ENCODE results near the gene SUN5. TPM values are rescaled to one million over a fixed set of nuclear protein-coding genes. Genes with fewer than 3 reads are reported as not detected.

Gene SUN5
- total RNA-seq, 1 experiment from 2014 or later: not detected

DNA sequence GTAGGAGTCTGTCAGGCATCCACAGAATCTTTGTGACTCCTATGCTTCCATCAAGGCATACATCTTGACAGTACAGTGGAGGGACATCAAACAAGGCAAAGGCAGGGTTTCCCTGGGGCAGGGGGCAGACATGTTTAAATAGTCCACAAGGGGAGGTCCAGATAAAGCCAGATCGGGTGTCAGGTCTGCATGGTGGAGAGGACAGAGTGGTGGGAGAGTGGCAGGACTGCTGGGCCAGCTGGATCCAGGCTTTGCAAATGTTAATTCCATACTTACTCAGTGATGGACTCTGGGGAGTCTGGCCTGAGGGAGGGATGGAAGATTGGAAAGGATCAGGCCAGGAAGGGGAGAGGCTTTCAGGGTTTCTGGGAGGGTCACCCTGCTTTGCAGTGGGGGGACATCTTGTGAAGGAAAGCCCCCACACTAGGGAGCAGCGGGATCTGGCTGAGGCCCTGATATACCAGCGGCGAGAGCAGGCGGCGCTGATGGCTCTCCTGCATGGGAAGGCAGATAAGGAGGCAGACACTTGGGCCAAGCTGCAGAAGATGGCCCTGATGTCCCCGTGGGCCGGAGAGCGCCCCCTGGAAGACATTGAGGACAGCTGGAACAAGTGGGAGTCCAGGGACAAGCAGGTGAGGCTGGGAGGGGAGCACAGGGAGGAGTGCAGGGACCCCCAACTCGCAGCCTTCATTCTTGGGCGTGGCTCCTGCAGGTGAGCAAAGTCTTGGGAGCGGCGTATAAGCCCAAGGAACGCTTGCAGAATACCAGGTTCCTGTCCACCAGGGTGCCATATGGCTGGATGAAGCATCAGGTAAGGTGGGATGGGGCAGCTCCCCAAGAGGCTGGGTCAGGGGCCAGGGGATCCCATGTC, 44.6 kb downstream of the SUN5 start (continued):
- TF ChIP-seq, protein P1, sequence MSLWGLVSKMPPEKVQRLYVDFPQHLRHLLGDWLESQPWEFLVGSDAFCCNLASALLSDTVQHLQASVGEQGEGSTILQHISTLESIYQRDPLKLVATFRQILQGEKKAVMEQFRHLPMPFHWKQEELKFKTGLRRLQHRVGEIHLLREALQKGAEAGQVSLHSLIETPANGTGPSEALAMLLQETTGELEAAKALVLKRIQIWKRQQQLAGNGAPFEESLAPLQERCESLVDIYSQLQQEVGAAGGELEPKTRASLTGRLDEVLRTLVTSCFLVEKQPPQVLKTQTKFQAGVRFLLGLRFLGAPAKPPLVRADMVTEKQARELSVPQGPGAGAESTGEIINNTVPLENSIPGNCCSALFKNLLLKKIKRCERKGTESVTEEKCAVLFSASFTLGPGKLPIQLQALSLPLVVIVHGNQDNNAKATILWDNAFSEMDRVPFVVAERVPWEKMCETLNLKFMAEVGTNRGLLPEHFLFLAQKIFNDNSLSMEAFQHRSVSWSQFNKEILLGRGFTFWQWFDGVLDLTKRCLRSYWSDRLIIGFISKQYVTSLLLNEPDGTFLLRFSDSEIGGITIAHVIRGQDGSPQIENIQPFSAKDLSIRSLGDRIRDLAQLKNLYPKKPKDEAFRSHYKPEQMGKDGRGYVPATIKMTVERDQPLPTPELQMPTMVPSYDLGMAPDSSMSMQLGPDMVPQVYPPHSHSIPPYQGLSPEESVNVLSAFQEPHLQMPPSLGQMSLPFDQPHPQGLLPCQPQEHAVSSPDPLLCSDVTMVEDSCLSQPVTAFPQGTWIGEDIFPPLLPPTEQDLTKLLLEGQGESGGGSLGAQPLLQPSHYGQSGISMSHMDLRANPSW (CRISPR knock-in tag; conservative IDR thresholded peaks at IDR 0.05; ENCODE audit: low read depth): no peak
- no peak for TF ChIP-seq ZNF219 (CRISPR knock-in tag; IDR thresholded peaks at IDR 0.05; ENCODE audit: borderline replicate concordance)
- TF ChIP-seq ESRRA (CRISPR knock-in tag; IDR thresholded peaks at IDR 0.05; ENCODE audit: borderline replicate concordance): no peak

DNA sequence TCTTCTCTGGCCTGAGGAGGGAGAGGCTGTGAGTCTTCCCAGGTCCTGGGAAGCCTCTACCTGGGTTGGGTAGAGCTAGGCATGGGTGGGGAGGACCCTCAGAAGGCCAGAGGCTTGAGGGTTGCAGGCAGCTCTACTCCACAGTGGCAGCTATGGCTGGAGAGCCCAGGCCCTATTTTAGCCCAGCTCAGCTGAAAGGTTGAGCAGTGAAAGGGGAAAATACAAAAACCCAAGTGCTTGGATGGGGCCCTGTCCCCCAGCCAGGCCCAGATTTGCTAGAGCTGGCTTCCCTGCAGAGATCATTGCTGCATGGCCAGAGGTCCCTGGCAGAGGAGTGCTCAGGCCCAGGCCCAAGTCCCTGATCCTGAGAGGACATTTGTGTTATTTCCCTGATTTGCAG, 45.7 kb downstream of the SUN5 start:
- no peak overlapping the region for H3K27ac Mint-ChIP-seq
- H3K4me3 Mint-ChIP-seq: no peak overlapping the region
- H3K9me3 Mint-ChIP-seq: peaks cover 39% of the 10 kb centered on the region
- DNase-seq (ENCODE audit: low spot score) (no peak), ATAC-seq (no peak)
- no peak for TF ChIP-seq SMAD4 (CRISPR knock-in tag; IDR thresholded peaks at IDR 0.05)
- TF ChIP-seq, protein P2, sequence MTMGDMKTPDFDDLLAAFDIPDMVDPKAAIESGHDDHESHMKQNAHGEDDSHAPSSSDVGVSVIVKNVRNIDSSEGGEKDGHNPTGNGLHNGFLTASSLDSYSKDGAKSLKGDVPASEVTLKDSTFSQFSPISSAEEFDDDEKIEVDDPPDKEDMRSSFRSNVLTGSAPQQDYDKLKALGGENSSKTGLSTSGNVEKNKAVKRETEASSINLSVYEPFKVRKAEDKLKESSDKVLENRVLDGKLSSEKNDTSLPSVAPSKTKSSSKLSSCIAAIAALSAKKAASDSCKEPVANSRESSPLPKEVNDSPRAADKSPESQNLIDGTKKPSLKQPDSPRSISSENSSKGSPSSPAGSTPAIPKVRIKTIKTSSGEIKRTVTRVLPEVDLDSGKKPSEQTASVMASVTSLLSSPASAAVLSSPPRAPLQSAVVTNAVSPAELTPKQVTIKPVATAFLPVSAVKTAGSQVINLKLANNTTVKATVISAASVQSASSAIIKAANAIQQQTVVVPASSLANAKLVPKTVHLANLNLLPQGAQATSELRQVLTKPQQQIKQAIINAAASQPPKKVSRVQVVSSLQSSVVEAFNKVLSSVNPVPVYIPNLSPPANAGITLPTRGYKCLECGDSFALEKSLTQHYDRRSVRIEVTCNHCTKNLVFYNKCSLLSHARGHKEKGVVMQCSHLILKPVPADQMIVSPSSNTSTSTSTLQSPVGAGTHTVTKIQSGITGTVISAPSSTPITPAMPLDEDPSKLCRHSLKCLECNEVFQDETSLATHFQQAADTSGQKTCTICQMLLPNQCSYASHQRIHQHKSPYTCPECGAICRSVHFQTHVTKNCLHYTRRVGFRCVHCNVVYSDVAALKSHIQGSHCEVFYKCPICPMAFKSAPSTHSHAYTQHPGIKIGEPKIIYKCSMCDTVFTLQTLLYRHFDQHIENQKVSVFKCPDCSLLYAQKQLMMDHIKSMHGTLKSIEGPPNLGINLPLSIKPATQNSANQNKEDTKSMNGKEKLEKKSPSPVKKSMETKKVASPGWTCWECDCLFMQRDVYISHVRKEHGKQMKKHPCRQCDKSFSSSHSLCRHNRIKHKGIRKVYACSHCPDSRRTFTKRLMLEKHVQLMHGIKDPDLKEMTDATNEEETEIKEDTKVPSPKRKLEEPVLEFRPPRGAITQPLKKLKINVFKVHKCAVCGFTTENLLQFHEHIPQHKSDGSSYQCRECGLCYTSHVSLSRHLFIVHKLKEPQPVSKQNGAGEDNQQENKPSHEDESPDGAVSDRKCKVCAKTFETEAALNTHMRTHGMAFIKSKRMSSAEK (CRISPR knock-in tag; IDR thresholded peaks at IDR 0.05; ENCODE audit: borderline replicate concordance): no peak
- no peak for TF ChIP-seq NFYB (CRISPR knock-in tag; conservative IDR thresholded peaks at IDR 0.05; ENCODE audit: low read depth)
- TF ChIP-seq, protein P3, sequence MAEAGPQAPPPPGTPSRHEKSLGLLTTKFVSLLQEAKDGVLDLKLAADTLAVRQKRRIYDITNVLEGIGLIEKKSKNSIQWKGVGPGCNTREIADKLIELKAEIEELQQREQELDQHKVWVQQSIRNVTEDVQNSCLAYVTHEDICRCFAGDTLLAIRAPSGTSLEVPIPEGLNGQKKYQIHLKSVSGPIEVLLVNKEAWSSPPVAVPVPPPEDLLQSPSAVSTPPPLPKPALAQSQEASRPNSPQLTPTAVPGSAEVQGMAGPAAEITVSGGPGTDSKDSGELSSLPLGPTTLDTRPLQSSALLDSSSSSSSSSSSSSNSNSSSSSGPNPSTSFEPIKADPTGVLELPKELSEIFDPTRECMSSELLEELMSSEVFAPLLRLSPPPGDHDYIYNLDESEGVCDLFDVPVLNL (CRISPR knock-in tag; IDR thresholded peaks at IDR 0.05; ENCODE audit: borderline replicate concordance, low read depth): no peak
- no peak for TF ChIP-seq ZBTB21 (CRISPR knock-in tag; IDR thresholded peaks at IDR 0.05; ENCODE audit: borderline replicate concordance)
- peaks cover 14% of the 10 kb centered on the region for H3K36me3 Mint-ChIP-seq
- ChIA-PET CTCF (interaction anchor here (1.0 kb wide), 1 partner anchor 13 kb away, joined by 5 read pairs; no protein-coding TSS in a partner anchor), POLR2A (no interaction called here)
- peaks cover 27% of the 10 kb centered on the region for H3K27me3 Mint-ChIP-seq (ENCODE audit: low read depth)
- H3K4me1 Mint-ChIP-seq: peaks cover 6% of the 10 kb centered on the region

DNA sequence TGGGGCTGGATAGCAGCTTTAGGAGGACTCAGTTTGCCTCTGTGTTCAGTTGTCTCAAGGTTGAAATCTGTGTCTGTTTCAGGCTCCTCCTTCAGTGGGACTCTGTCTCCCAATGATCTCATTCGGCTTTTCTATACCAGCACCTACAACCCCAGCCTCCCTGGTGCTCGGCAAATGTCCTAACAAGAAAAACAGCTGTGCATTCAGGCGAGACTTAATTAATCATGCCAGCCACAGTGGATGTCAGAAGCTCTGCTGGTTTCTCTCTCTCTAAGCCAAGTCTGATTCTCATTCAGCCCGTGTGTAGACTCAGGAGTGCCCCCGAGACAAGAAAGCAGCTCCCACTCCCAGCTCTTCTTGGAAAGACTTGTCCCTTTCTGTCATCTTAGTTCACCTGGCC, 46.8 kb downstream of the SUN5 start:
- ATAC-seq: no peak
- Mint-ChIP-seq H3K9me3 (peaks cover 39% of the 10 kb centered on the region), H3K27me3 (ENCODE audit: low read depth) (peaks cover 38% of the 10 kb centered on the region), H3K4me1 (peaks cover 6% of the 10 kb centered on the region), H3K36me3 (peaks cover 14% of the 10 kb centered on the region), H3K4me3 (no peak overlapping the region), H3K27ac (no peak overlapping the region)
- CTCF ChIA-PET: interaction anchor here (1.0 kb wide), 1 partner anchor 12 kb away, joined by 5 read pairs; no protein-coding TSS in a partner anchor
- no peak for DNase-seq (ENCODE audit: low spot score)
- POLR2A ChIA-PET: no interaction called here
- TF ChIP-seq CREM (CRISPR knock-in tag; IDR thresholded peaks at IDR 0.05): no peak
- TF ChIP-seq SMAD4 (CRISPR knock-in tag; IDR thresholded peaks at IDR 0.05): no peak
- TF ChIP-seq FOXJ3 (CRISPR knock-in tag; IDR thresholded peaks at IDR 0.05; ENCODE audit: borderline replicate concordance): no peak
- TF ChIP-seq, protein P4, sequence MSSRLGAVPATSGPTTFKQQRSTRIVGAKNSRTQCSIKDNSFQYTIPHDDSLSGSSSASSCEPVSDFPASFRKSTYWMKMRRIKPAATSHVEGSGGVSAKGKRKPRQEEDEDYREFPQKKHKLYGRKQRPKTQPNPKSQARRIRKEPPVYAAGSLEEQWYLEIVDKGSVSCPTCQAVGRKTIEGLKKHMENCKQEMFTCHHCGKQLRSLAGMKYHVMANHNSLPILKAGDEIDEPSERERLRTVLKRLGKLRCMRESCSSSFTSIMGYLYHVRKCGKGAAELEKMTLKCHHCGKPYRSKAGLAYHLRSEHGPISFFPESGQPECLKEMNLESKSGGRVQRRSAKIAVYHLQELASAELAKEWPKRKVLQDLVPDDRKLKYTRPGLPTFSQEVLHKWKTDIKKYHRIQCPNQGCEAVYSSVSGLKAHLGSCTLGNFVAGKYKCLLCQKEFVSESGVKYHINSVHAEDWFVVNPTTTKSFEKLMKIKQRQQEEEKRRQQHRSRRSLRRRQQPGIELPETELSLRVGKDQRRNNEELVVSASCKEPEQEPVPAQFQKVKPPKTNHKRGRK (CRISPR knock-in tag; IDR thresholded peaks at IDR 0.05; ENCODE audit: borderline replicate concordance): no peak
- TF ChIP-seq ZNF219 (CRISPR knock-in tag; IDR thresholded peaks at IDR 0.05; ENCODE audit: borderline replicate concordance): no peak
- TF ChIP-seq ZBTB21 (CRISPR knock-in tag; IDR thresholded peaks at IDR 0.05; ENCODE audit: borderline replicate concordance): no peak
- TF ChIP-seq, protein P5, sequence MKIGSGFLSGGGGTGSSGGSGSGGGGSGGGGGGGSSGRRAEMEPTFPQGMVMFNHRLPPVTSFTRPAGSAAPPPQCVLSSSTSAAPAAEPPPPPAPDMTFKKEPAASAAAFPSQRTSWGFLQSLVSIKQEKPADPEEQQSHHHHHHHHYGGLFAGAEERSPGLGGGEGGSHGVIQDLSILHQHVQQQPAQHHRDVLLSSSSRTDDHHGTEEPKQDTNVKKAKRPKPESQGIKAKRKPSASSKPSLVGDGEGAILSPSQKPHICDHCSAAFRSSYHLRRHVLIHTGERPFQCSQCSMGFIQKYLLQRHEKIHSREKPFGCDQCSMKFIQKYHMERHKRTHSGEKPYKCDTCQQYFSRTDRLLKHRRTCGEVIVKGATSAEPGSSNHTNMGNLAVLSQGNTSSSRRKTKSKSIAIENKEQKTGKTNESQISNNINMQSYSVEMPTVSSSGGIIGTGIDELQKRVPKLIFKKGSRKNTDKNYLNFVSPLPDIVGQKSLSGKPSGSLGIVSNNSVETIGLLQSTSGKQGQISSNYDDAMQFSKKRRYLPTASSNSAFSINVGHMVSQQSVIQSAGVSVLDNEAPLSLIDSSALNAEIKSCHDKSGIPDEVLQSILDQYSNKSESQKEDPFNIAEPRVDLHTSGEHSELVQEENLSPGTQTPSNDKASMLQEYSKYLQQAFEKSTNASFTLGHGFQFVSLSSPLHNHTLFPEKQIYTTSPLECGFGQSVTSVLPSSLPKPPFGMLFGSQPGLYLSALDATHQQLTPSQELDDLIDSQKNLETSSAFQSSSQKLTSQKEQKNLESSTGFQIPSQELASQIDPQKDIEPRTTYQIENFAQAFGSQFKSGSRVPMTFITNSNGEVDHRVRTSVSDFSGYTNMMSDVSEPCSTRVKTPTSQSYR (CRISPR knock-in tag; IDR thresholded peaks at IDR 0.05): no peak
- no peak for TF ChIP-seq TP53 (CRISPR knock-in tag; IDR thresholded peaks at IDR 0.05)
- TF ChIP-seq OVOL2 (CRISPR knock-in tag; IDR thresholded peaks at IDR 0.05; ENCODE audit: borderline replicate concordance): no peak
- TF ChIP-seq ZNF423 (CRISPR knock-in tag; IDR thresholded peaks at IDR 0.05): no peak
